ENCODE results near the gene SRP14.
"Not testable (repeated sequence)": the region's sequence is repeated elsewhere in the genome, so short reads cannot be mapped to it uniquely, and the experiment has no call there.

DNA sequence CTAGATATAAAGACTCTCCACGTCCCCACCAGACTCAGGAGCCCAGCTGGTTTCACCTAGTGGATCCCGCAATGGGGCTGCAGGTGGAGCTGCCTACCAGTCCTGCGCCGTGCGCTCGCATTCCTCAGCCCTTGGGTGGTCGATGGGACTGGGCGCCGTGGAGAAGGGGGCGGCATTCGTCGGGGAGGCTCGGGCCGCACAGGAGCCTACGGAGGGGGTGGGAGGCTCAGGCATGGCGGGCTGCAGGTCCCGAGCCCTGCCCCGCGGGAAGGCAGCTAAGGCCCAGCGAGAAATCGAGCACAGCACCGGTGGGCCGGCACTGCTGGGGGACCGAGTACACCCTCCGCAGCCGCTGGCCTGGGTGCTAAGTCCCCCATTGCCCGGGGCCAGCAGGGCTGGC, 35.7 kb upstream of the SRP14 start:
- TF ChIP-seq, protein P1, sequence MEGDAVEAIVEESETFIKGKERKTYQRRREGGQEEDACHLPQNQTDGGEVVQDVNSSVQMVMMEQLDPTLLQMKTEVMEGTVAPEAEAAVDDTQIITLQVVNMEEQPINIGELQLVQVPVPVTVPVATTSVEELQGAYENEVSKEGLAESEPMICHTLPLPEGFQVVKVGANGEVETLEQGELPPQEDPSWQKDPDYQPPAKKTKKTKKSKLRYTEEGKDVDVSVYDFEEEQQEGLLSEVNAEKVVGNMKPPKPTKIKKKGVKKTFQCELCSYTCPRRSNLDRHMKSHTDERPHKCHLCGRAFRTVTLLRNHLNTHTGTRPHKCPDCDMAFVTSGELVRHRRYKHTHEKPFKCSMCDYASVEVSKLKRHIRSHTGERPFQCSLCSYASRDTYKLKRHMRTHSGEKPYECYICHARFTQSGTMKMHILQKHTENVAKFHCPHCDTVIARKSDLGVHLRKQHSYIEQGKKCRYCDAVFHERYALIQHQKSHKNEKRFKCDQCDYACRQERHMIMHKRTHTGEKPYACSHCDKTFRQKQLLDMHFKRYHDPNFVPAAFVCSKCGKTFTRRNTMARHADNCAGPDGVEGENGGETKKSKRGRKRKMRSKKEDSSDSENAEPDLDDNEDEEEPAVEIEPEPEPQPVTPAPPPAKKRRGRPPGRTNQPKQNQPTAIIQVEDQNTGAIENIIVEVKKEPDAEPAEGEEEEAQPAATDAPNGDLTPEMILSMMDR (IDR thresholded peaks at IDR 0.05) = not testable (repeated sequence)
- TF ChIP-seq TCF7L2 (IDR thresholded peaks at IDR 0.05; ENCODE audit: low read depth, low read length); SIN3A (IDR thresholded peaks at IDR 0.05; ENCODE audit: borderline replicate concordance, insufficient read depth, low read depth, low read length); POLR2AphosphoS5 (IDR thresholded peaks at IDR 0.05; ENCODE audit: low read depth, low read length): not testable (repeated sequence)
- TF ChIP-seq, protein P2, sequence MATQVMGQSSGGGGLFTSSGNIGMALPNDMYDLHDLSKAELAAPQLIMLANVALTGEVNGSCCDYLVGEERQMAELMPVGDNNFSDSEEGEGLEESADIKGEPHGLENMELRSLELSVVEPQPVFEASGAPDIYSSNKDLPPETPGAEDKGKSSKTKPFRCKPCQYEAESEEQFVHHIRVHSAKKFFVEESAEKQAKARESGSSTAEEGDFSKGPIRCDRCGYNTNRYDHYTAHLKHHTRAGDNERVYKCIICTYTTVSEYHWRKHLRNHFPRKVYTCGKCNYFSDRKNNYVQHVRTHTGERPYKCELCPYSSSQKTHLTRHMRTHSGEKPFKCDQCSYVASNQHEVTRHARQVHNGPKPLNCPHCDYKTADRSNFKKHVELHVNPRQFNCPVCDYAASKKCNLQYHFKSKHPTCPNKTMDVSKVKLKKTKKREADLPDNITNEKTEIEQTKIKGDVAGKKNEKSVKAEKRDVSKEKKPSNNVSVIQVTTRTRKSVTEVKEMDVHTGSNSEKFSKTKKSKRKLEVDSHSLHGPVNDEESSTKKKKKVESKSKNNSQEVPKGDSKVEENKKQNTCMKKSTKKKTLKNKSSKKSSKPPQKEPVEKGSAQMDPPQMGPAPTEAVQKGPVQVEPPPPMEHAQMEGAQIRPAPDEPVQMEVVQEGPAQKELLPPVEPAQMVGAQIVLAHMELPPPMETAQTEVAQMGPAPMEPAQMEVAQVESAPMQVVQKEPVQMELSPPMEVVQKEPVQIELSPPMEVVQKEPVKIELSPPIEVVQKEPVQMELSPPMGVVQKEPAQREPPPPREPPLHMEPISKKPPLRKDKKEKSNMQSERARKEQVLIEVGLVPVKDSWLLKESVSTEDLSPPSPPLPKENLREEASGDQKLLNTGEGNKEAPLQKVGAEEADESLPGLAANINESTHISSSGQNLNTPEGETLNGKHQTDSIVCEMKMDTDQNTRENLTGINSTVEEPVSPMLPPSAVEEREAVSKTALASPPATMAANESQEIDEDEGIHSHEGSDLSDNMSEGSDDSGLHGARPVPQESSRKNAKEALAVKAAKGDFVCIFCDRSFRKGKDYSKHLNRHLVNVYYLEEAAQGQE (IDR thresholded peaks at IDR 0.05; ENCODE audit: insufficient read depth in 1 of 2, low read depth in 2 of 2, low read length in 1 of 2) = not testable (repeated sequence)

Measured in Panc1 (cell line).